H9 (cell line): ENCODE measurements around the gene ARPC5L. TPM values are rescaled to one million over a fixed set of nuclear protein-coding genes. Genes with fewer than 3 reads are reported as not detected.

Experiments used
- DNase-seq: peaks from one replicate; pipeline ENCODE4 v3.0.0-alpha.2; 2017
- H2AFZ ChIP-seq: one replicate; pipeline ENCODE4 v1.6.1; 2013; ENCODE audit warnings: mild to moderate bottlenecking, low read length, control low read depth, moderate library complexity
- H2AK5ac ChIP-seq: 2 replicates; pipeline ENCODE4 v1.6.1; 2013; ENCODE audit warnings: low read length, control low read depth, mixed read lengths; ENCODE audit not compliant: insufficient read length
- H2BK120ac ChIP-seq: one replicate; pipeline ENCODE4 v1.6.1; 2013; ENCODE audit warnings: low read depth, mild to moderate bottlenecking, low read length, control low read depth, inconsistent platforms; ENCODE audit not compliant: poor library complexity, severe bottlenecking
- H2BK12ac ChIP-seq: 2 replicates; pipeline ENCODE4 v1.6.1; 2013; ENCODE audit warnings: low read length, control low read depth, mixed read lengths, low read depth; ENCODE audit not compliant: insufficient read length
- H2BK15ac ChIP-seq: 2 replicates; pipeline ENCODE4 v1.6.1; 2013; ENCODE audit warnings: low read depth, low read length, control low read depth
- H2BK20ac ChIP-seq: one replicate; pipeline ENCODE4 v1.6.1; 2013; ENCODE audit warnings: low read depth, mild to moderate bottlenecking, low read length, control low read depth, inconsistent platforms; ENCODE audit not compliant: poor library complexity, severe bottlenecking
- H2BK5ac ChIP-seq: 2 replicates; pipeline ENCODE4 v1.6.1; 2013; ENCODE audit warnings: low read length, control low read depth, mixed read lengths; ENCODE audit not compliant: insufficient read length
- H3K14ac ChIP-seq: 2 replicates; pipeline ENCODE4 v1.6.1; 2013; ENCODE audit warnings: low read length, control low read depth; ENCODE audit not compliant: insufficient read depth
- H3K18ac ChIP-seq: 2 replicates; pipeline ENCODE4 v1.6.1; 2013; ENCODE audit warnings: low read depth, mild to moderate bottlenecking, mixed read lengths, low read length, control low read depth; ENCODE audit not compliant: insufficient read length
- H3K23ac ChIP-seq: 2 replicates; pipeline ENCODE4 v1.6.1; 2013; ENCODE audit warnings: low read length, control low read depth, mixed read lengths, low read depth; ENCODE audit not compliant: insufficient read length
- H3K23me2 ChIP-seq: 2 replicates; pipeline ENCODE4 v1.6.1; 2013; ENCODE audit warnings: low read depth, mild to moderate bottlenecking, mixed read lengths, low read length, control low read depth; ENCODE audit not compliant: insufficient read length, poor library complexity, severe bottlenecking
- H3K27ac ChIP-seq: 2 replicates; pipeline ENCODE4 v1.5.1; 2013; ENCODE audit warnings: low read length, control low read depth, mixed read lengths, low read depth; ENCODE audit not compliant: insufficient read length
- H3K27me3 ChIP-seq: 2 replicates; pipeline ENCODE4 v1.6.1; 2013; ENCODE audit warnings: low read length, control low read depth, inconsistent platforms; ENCODE audit not compliant: insufficient read depth
- H3K4ac ChIP-seq: 2 replicates; pipeline ENCODE4 v1.6.1; 2013; ENCODE audit warnings: low read depth, mild to moderate bottlenecking, control low read depth, inconsistent platforms, low read length, moderate library complexity
- H3K4me1 ChIP-seq: 2 replicates; pipeline ENCODE4 v1.6.1; 2013; ENCODE audit warnings: low read length, control low read depth, inconsistent platforms; ENCODE audit not compliant: insufficient read depth
- H3K4me2 ChIP-seq: 2 replicates; pipeline ENCODE4 v1.6.1; 2013; ENCODE audit warnings: low read length, control low read depth, mixed read lengths; ENCODE audit not compliant: insufficient read length, insufficient read depth
- H3K56ac ChIP-seq: 2 replicates; pipeline ENCODE4 v1.6.1; 2013; ENCODE audit warnings: low read depth, mild to moderate bottlenecking, mixed read lengths, low read length, control low read depth; ENCODE audit not compliant: insufficient read length
- H3K79me1 ChIP-seq: 2 replicates; pipeline ENCODE4 v1.6.1; 2013; ENCODE audit warnings: low read depth, mild to moderate bottlenecking, moderate library complexity, low read length, control low read depth, inconsistent platforms; ENCODE audit not compliant: insufficient read depth, poor library complexity, severe bottlenecking
- H3K79me2 ChIP-seq: 2 replicates; pipeline ENCODE4 v1.6.1; 2013; ENCODE audit warnings: low read length, control low read depth, inconsistent platforms; ENCODE audit not compliant: insufficient read depth
- H3K9ac ChIP-seq: 2 replicates; pipeline ENCODE4 v1.6.1; 2013; ENCODE audit warnings: low read length, control low read depth, mixed read lengths; ENCODE audit not compliant: insufficient read length; ENCODE audit errors: extremely low read depth
- H3K9me3 ChIP-seq: one replicate; pipeline ENCODE4 v1.6.1; 2013; ENCODE audit warnings: low read depth, low read length, inconsistent platforms; ENCODE audit not compliant: control insufficient read depth
- H3T11ph ChIP-seq: one replicate; pipeline ENCODE4 v1.6.1; 2013; ENCODE audit warnings: mild to moderate bottlenecking, low read length, control low read depth, inconsistent platforms
- H4K20me1 ChIP-seq: one replicate; pipeline ENCODE4 v1.6.1; 2013; ENCODE audit not compliant: control insufficient read depth, insufficient read length, insufficient read depth
- H4K5ac ChIP-seq: 2 replicates; pipeline ENCODE4 v1.6.1; 2013; ENCODE audit warnings: low read depth, mild to moderate bottlenecking, mixed read lengths, low read length, control low read depth; ENCODE audit not compliant: insufficient read length
- H4K8ac ChIP-seq: replicated peaks from 2 replicates; pipeline ENCODE4 v1.6.1; 2013; ENCODE audit warnings: low read length, control low read depth, mixed read lengths, low read depth; ENCODE audit not compliant: insufficient read length
- H4K91ac ChIP-seq: 2 replicates; pipeline ENCODE4 v1.6.1; 2013; ENCODE audit warnings: low read depth, mild to moderate bottlenecking, moderate library complexity, mixed read lengths, low read length, control low read depth; ENCODE audit not compliant: insufficient read length
- H3K27ac Mint-ChIP-seq, 3 experiments: 2 replicates in 2 of 3; 3 replicates in 1 of 3; pipeline ENCODE4 v1.8.0; 2020 to 2021; ENCODE audit warnings: mixed read lengths in 3 of 3, mild to moderate bottlenecking in 1 of 3, moderate library complexity in 1 of 3
- H3K27me3 Mint-ChIP-seq: 2 replicates; pipeline ENCODE4 v1.8.0; 2021; ENCODE audit warnings: low read depth, mild to moderate bottlenecking, moderate library complexity, mixed read lengths
- H3K36me3 Mint-ChIP-seq, 3 experiments: 2 replicates in 2 of 3; 3 replicates in 1 of 3; pipeline ENCODE4 v1.8.0; 2020 to 2021; ENCODE audit warnings: low read depth in 3 of 3, mixed read lengths in 3 of 3; ENCODE audit not compliant: insufficient read depth in 1 of 3
- H3K4me1 Mint-ChIP-seq, 2 experiments: 2 replicates each; pipeline ENCODE4 v1.8.0; 2020; ENCODE audit warnings: mixed read lengths in 2 of 2
- H3K4me3 Mint-ChIP-seq, 2 experiments: 2 replicates in 1 of 2; 3 replicates in 1 of 2; pipeline ENCODE4 v1.8.0; 2020 to 2021; ENCODE audit warnings: mild to moderate bottlenecking in 2 of 2, mixed read lengths in 2 of 2, moderate library complexity in 1 of 2
- H3K9me3 Mint-ChIP-seq, 2 experiments: 2 replicates in 1 of 2; 3 replicates in 1 of 2; pipeline ENCODE4 v1.8.0; 2020; ENCODE audit warnings: mild to moderate bottlenecking in 2 of 2, mixed read lengths in 2 of 2, moderate library complexity in 1 of 2
- CTCF ChIP-seq: fragments of 200-600 bp; sonication (generic); conservative IDR thresholded peaks from 3 replicates; pipeline ENCODE4 v1.8.0; 2021; ENCODE audit warnings: antibody characterized with exemption, mild to moderate bottlenecking
- WGBS: extraction: QIAGEN DNeasy Blood & Tissue Kit; methylation state at CpG from one replicate; pipeline ENCODE4 v1.1.7; 2013; ENCODE audit warnings: missing lambda C conversion rate, low lambda C conversion rate, mixed read lengths; ENCODE audit not compliant: insufficient read length; ENCODE audit errors: extremely low coverage; 5-methylcytosine and 5-hydroxymethylcytosine counted together
- total RNA-seq: library from RNA; stranded (reverse); gene quantifications from 2 replicates; pipeline ENCODE4 v1.2.1, GENCODE V29; 2021

Gene ARPC5L
- total RNA-seq, 1 experiment from 2014 or later: 67.7 TPM

DNA sequence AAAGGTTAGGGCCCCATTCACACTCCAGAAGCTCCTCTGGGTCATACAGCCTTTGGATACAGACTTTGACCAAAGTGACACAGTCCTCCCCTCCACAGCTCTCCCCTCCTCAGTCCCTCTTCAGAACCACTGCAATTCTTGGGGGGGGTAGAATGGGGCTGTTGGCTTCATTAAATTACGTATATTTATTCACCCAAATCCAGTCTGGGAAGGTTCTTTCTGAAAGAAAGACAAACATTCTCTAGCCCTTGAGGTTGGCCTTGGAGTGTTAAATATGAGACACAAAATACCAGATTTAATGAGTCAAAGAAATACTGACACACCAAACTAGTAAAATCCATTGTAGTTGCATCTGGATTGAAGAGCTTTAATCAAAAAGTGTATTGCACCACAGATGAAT is 16.1 kb downstream of the ARPC5L start:
- Histone ChIP-seq H3K4me2 (no peak overlapping the region), H4K5ac (no peak overlapping the region), H3K4me1 (peaks cover 14% of the 10 kb centered on the region), H3K27me3 (no peaks in the 10 kb centered on the region), H3K79me1 (peaks cover 5% of the 10 kb centered on the region), H3K79me2 (peaks cover 2% of the 10 kb centered on the region; the same call in 1 of the 2 replicates), H3K14ac (no peak overlapping the region), H3K56ac (no peak overlapping the region), H2BK5ac (no peak overlapping the region), H4K91ac (no peak overlapping the region), H4K20me1 (no peaks in the 10 kb centered on the region), H3K4ac (no peak overlapping the region), H3K18ac (no peak overlapping the region), H2AK5ac (no peak overlapping the region), H2BK20ac (no peak overlapping the region), H3T11ph (no peak overlapping the region), H3K27ac (no peak overlapping the region), H4K8ac (no peak overlapping the region), H3K9me3 (no peaks in the 10 kb centered on the region), H3K23ac (no peak overlapping the region), H2BK12ac (no peak overlapping the region), H3K23me2 (no peaks in the 10 kb centered on the region), H2AFZ (no peak overlapping the region), H2BK120ac (no peak overlapping the region), H3K9ac (no peak overlapping the region), H2BK15ac (no peak overlapping the region)
- WGBS: no CpG with 5 or more reads among the region's 1 CpG
- H3K36me3 Mint-ChIP-seq: peaks cover 26 to 63% (median 61%) of the 10 kb centered on the region in 3 experiments
- TF ChIP-seq CTCF: no peak
- H3K4me1 Mint-ChIP-seq: peaks cover 45 to 49% of the 10 kb centered on the region in 2 experiments
- no peaks in the 10 kb centered on the region for H3K9me3 Mint-ChIP-seq
- no peak overlapping the region for H3K4me3 Mint-ChIP-seq
- no peaks in the 10 kb centered on the region for H3K27me3 Mint-ChIP-seq
- DNase-seq: no peak
- H3K27ac Mint-ChIP-seq: peak overlapping the region in 2 of 3 experiments; percentile 5 to 60; a peak in 3 of 7 replicates
